K562 (cell line): ENCODE measurements around the gene SYT7. TPM values are rescaled to one million over a fixed set of nuclear protein-coding genes. Genes with fewer than 3 reads are reported as not detected.

Source experiments
- ATAC-seq: fragments of 200-7000 bp; cut with Tn5 transposase; 3 replicates; pipeline ENCODE4 v1.9.1; 2020; ENCODE audit warnings: moderate library complexity
- BruUV-seq: library from RNA; stranded (reverse); fragments of 400-500 nt; replicated peaks from 2 replicates; lab custom pipeline; 2021; lab: Mats Ljungman, UMichigan
- CTCF ChIA-PET: fragments of 300-600 bp; formaldehyde crosslinking; extraction: SDS; loops from one replicate; lab custom pipeline; 2021; ENCODE audit warnings: low intra/inter-chr PET ratio; lab: Yijun Ruan, JAX
- POLR2A ChIA-PET: fragments of 300-600, 350-650 bp; sonication (Branson Sonifier 250); formaldehyde crosslinking; extraction: SDS; loops from one replicate; lab custom pipeline; 2021; ENCODE audit warnings: antibody characterized with exemption, inconsistent platforms; lab: Yijun Ruan, JAX
- DNase-seq, 4 experiments: peaks; one replicate each; pipeline versions ENCODE4 v3.0.0 to v3.0.0-alpha.2; 2011 to 2018; ENCODE audit warnings: low spot score in 3 of 4, mixed read lengths in 3 of 4; ENCODE audit errors: extremely low read depth in 1 of 4
- FAIRE-seq: peaks from 2 replicates; lab custom pipeline; 2011; peaks lifted over from hg19 to GRCh38; lab: Jason Lieb, UNC
- H2AFZ ChIP-seq: 2 replicates; pipeline ENCODE4 v1.6.0; 2011; ENCODE audit warnings: low read depth, low read length, control low read depth, inconsistent platforms
- H3K27ac ChIP-seq: fragments of 200-600 bp; 3 replicates; pipeline ENCODE4 v1.8.0; 2011; ENCODE audit warnings: low read depth, mild to moderate bottlenecking, control low read depth, inconsistent platforms, low read length, moderate library complexity, mixed read lengths; ENCODE audit errors: extremely low read depth
- H3K27me3 ChIP-seq, 2 experiments: fragments of 300-600 bp in 1 of 2; 2 replicates in 1 of 2; 3 replicates in 1 of 2; pipeline versions ENCODE4 v1.6.0 to v1.8.0; 2011; ENCODE audit warnings: inconsistent platforms in 2 of 2, low read length in 2 of 2, mild to moderate bottlenecking in 1 of 2, mixed read lengths in 1 of 2, moderate library complexity in 1 of 2; ENCODE audit not compliant: control insufficient read depth in 2 of 2, insufficient read depth in 2 of 2
- H3K36me3 ChIP-seq: fragments of 300-600 bp; 3 replicates; pipeline ENCODE4 v1.8.0; 2011; ENCODE audit warnings: mild to moderate bottlenecking, low read length, inconsistent platforms; ENCODE audit not compliant: control insufficient read depth, insufficient read depth
- H3K4me1 ChIP-seq, 2 experiments: fragments of 200-600 bp in 1 of 2; replicated peaks in 1 of 2; 2 replicates in 1 of 2; 3 replicates in 1 of 2; pipeline versions ENCODE4 v1.5.1 to v1.8.0; 2011; ENCODE audit warnings: inconsistent platforms in 2 of 2, low read length in 2 of 2, mild to moderate bottlenecking in 1 of 2, mixed read lengths in 1 of 2, moderate library complexity in 1 of 2; ENCODE audit not compliant: control insufficient read depth in 2 of 2, insufficient read depth in 2 of 2
- H3K4me2 ChIP-seq: 2 replicates; pipeline ENCODE4 v1.6.1; 2011; ENCODE audit warnings: low read length, control low read depth, inconsistent platforms, mixed read lengths; ENCODE audit not compliant: insufficient read depth
- H3K4me3 ChIP-seq: fragments of 200-600 bp; sonication (generic), shearing (Covaris generic); 2 replicates; pipeline ENCODE4 v1.5.1; 2016; ENCODE audit warnings: control low read depth, inconsistent platforms
- H3K79me2 ChIP-seq: fragments of 200-600 bp; 3 replicates; pipeline ENCODE4 v1.8.0; 2011; ENCODE audit warnings: low read length, inconsistent platforms; ENCODE audit not compliant: control insufficient read depth, insufficient read depth
- H3K9ac ChIP-seq, 2 experiments: 2 replicates each; pipeline versions ENCODE4 v1.6.0 to v1.6.1; 2011; ENCODE audit warnings: low read depth in 2 of 2, low read length in 2 of 2, control low read depth in 1 of 2, inconsistent platforms in 1 of 2, mild to moderate bottlenecking in 1 of 2, mixed read lengths in 1 of 2; ENCODE audit not compliant: insufficient read depth in 1 of 2
- H3K9me1 ChIP-seq: one replicate; pipeline ENCODE4 v1.6.0; 2011; ENCODE audit warnings: inconsistent platforms, mild to moderate bottlenecking, low read length, moderate library complexity; ENCODE audit not compliant: control insufficient read depth, insufficient read depth
- H3K9me3 ChIP-seq: replicated peaks from 2 replicates; pipeline ENCODE4 v1.5.1; 2011; ENCODE audit warnings: low read depth, low read length, inconsistent platforms; ENCODE audit not compliant: control insufficient read depth, insufficient read depth
- H4K20me1 ChIP-seq: replicated peaks from 2 replicates; pipeline ENCODE4 v1.6.1; 2011; ENCODE audit warnings: low read length, inconsistent platforms, mixed read lengths; ENCODE audit not compliant: control insufficient read depth, insufficient read depth
- ARID1B ChIP-seq: fragments of 450-650 bp; IDR thresholded peaks from 2 replicates; pipeline ENCODE4 v1.6.1; 2016; ENCODE audit warnings: antibody characterized with exemption, mild to moderate bottlenecking, inconsistent platforms
- ATF1 ChIP-seq, 2 experiments: fragments of 450-650 bp in 1 of 2; IDR thresholded peaks; 2 replicates each; pipeline ENCODE4 v1.6.1; 2016; ENCODE audit warnings: missing compliant biosample characterization in 1 of 2, missing genetic modification characterization in 1 of 2
- C11orf30 ChIP-seq: fragments of 450-650 bp; IDR thresholded peaks from 2 replicates; pipeline ENCODE4 v1.6.1; 2016; ENCODE audit warnings: low read depth, mild to moderate bottlenecking
- CBFB ChIP-seq: sonication (generic); formaldehyde crosslinking; IDR thresholded peaks from 2 replicates; pipeline ENCODE4 v1.4.0; 2020; ENCODE audit warnings: mild to moderate bottlenecking, missing genetic modification reagents
- CSDE1 ChIP-seq, 2 experiments: fragments of 450-650 bp; IDR thresholded peaks; 2 replicates each; pipeline ENCODE4 v1.6.1; 2016; ENCODE audit warnings: mild to moderate bottlenecking in 1 of 2
- HBP1 ChIP-seq: fragments of 450-650 bp; formaldehyde crosslinking; IDR thresholded peaks from 2 replicates; pipeline ENCODE4 v1.4.0; 2022; ENCODE audit warnings: missing genetic modification characterization
- KAT2B ChIP-seq: IDR thresholded peaks from one replicate; pipeline ENCODE4 v1.6.1; 2012; ENCODE audit warnings: low read depth, mild to moderate bottlenecking, control low read depth, inconsistent platforms, low read length, moderate library complexity
- PHF21A ChIP-seq: fragments of 450-650 bp; IDR thresholded peaks from 2 replicates; pipeline ENCODE4 v1.6.1; 2017; ENCODE audit warnings: low read depth, borderline replicate concordance
- PHTF2 ChIP-seq: fragments of 250-450 bp; sonication (Bioruptor Pico); IDR thresholded peaks from 2 replicates; pipeline ENCODE4 v1.5.0; 2021; ENCODE audit warnings: mild to moderate bottlenecking
- RBBP5 ChIP-seq: fragments of 200-600 bp; sonication (generic); IDR thresholded peaks from 2 replicates; pipeline ENCODE4 v1.6.1; 2012; ENCODE audit warnings: borderline replicate concordance, mild to moderate bottlenecking, low read length, control low read depth, inconsistent platforms; ENCODE audit not compliant: insufficient read depth, poor library complexity, severe bottlenecking
- SMARCE1 ChIP-seq: fragments of 450-650 bp; IDR thresholded peaks from 2 replicates; pipeline ENCODE4 v1.7.1; 2016; ENCODE audit warnings: mild to moderate bottlenecking
- SRSF3 ChIP-seq: fragments of 200-400 bp; formaldehyde crosslinking; IDR thresholded peaks from 2 replicates; pipeline ENCODE4 v1.6.1; 2016; ENCODE audit warnings: mild to moderate bottlenecking, low read length, moderate library complexity; ENCODE audit not compliant: insufficient read depth
- SRSF7 ChIP-seq: fragments of 200-400 bp; formaldehyde crosslinking; optimal IDR thresholded peaks from 2 replicates; pipeline ENCODE3; 2017; ENCODE audit warnings: mild to moderate bottlenecking, low read depth, low read length
- TAF1 ChIP-seq: IDR thresholded peaks from 2 replicates; pipeline ENCODE4 v1.6.1; 2011; ENCODE audit warnings: mild to moderate bottlenecking, low read length, moderate library complexity; ENCODE audit not compliant: insufficient read depth, control insufficient read depth, severe bottlenecking; ENCODE audit errors: extremely low read depth
- XRCC4 ChIP-seq: IDR thresholded peaks from one replicate; pipeline ENCODE4 v1.6.1; 2011; ENCODE audit not compliant: insufficient read depth, insufficient read length; ENCODE audit errors: extremely low read depth
- ZBTB9 ChIP-seq: fragments of 450-650 bp; formaldehyde crosslinking; IDR thresholded peaks from 2 replicates; pipeline ENCODE4 v1.4.0; 2020; ENCODE audit warnings: mild to moderate bottlenecking, moderate library complexity
- ZFP30 ChIP-seq: fragments of 250-450 bp; sonication (Bioruptor Pico); IDR thresholded peaks from 2 replicates; pipeline ENCODE4 v1.8.0; 2022; ENCODE audit warnings: moderate library complexity, mild to moderate bottlenecking, inconsistent platforms, borderline replicate concordance
- ZNF511 ChIP-seq: sonication (generic); formaldehyde crosslinking; IDR thresholded peaks from 2 replicates; pipeline ENCODE4 v1.8.0; 2022; ENCODE audit warnings: mild to moderate bottlenecking, missing genetic modification reagents
- ZNF668 ChIP-seq: fragments of 250-450 bp; sonication (Bioruptor Pico); IDR thresholded peaks from 2 replicates; pipeline ENCODE4 v1.8.0; 2022; ENCODE audit warnings: mild to moderate bottlenecking, inconsistent platforms
- WGBS: fragments of 100-300 bp; shearing (Covaris generic); methylation state at CpG from one replicate; pipeline ENCODE4 v1.1.6; 2016; ENCODE audit warnings: low coverage, mixed read lengths; ENCODE audit not compliant: insufficient coverage; ENCODE audit errors: missing lambda C conversion rate; 5-methylcytosine and 5-hydroxymethylcytosine counted together
- in situ Hi-C: fragments of 300-500 bp; cut with MboI; formaldehyde crosslinking; loops from 4 replicates; pipeline ENCODE4 v1.15.0; 2018; ENCODE audit warnings: inconsistent platforms, mixed read lengths
- intact Hi-C: fragments of 100-400 bp; cut with micrococcal nuclease; formaldehyde crosslinking; loops from 2 replicates; pipeline ENCODE4 v1.14.2; 2022
- polyA plus RNA-seq, 8 experiments: library from polyadenylated mRNA; depleted of rRNA in 4 of 8; stranded (reverse) in 5 of 8; unstranded in 3 of 8; fragments of >200 nt; fragmentation: Nextera tagmentation in 2 of 8; fragmentation: Illumina TruSeq in 1 of 8; extraction: Ambion mirVana in 2 of 8; extraction: Trizol in 1 of 8; gene quantifications; 2 replicates each; pipeline versions ENCODE4 v1.2.1 to v1.2.3, GENCODE V29; 2011 to 2014; ENCODE audit warnings: inconsistent platforms in 1 of 8, missing spikeins in 1 of 8
- total RNA-seq, 7 experiments: library from RNA; depleted of rRNA in 6 of 7; stranded (reverse); fragments of >200 nt in 6 of 7; fragmentation: Illumina TruSeq in 2 of 7; extraction: Trizol in 2 of 7; gene quantifications; 2 replicates each; pipeline versions ENCODE4 v1.2.1 to v1.2.3, GENCODE V29; 2011 to 2021; ENCODE audit warnings: low replicate concordance in 1 of 7

Gene SYT7
- total and polyA plus RNA-seq, 9 of the 15 experiments (the other 6 are each of a cell fraction or from before 2014, with no cell fraction given) = 0.01 to 0.51 (median 0.16) TPM; not detected in 1

- Histone ChIP-seq H3K9me3 (no peaks in the 10 kb centered on the region), H3K9me1 (no peaks in the 10 kb centered on the region), H3K4me3 (no peak overlapping the region), H3K4me2 (no peak overlapping the region), H3K79me2 (no peaks in the 10 kb centered on the region), H4K20me1 (no peaks in the 10 kb centered on the region; the same call in none of the 2 replicates), H3K4me1 (peaks cover 0 to 15% of the 10 kb centered on the region in 2 experiments; a peak in 2 of 5 replicates), H2AFZ (no peak overlapping the region), H3K27ac (no peak overlapping the region), H3K9ac (no peak overlapping the region), H3K27me3 (peaks cover 43 to 81% of the 10 kb centered on the region in 2 experiments; a peak in 4 of 5 replicates), H3K36me3 (no peaks in the 10 kb centered on the region)
- ATAC-seq (no peak), DNase-seq (no peak), FAIRE-seq (no peak)
- CTCF ChIA-PET = no interaction called here
- WGBS = 10% methylated on average over 2 of the region's 3 CpGs
- in situ Hi-C loops (no loop called here), intact Hi-C loops (no loop called here)
- no TSS peak for BruUV-seq
- TF ChIP-seq CSDE1 (IDR thresholded peaks at IDR 0.05) (no peak), ZNF668 (CRISPR knock-in tag) (no peak), RBBP5 (no peak), ZBTB9 (CRISPR knock-in tag) (no peak), SRSF3 (no peak), HBP1 (CRISPR knock-in tag) (no peak), ARID1B (no peak), PHTF2 (CRISPR knock-in tag) (no peak), TAF1 (no peak), ZFP30 (CRISPR knock-in tag) (no peak), XRCC4 (no peak), SMARCE1 (no peak), CBFB (CRISPR knock-in tag) (no peak), PHF21A (no peak), C11orf30 (no peak), SRSF7 (no peak), ZNF511 (CRISPR knock-in tag) (no peak), ATF1 (CRISPR knock-in tag; IDR thresholded peaks at IDR 0.05) (no peak), ATF1 (tag; IDR thresholded peaks at IDR 0.05) (no peak), KAT2B (no peak)
- POLR2A ChIA-PET = interaction anchor here (0.6 to 1.6 kb wide), 2 partner anchors 85 to 182 kb away, joined by 3 read pairs; no protein-coding TSS in a partner anchor
Observed at GRCh38 chr11:61531044-61531443, 49.8 kb downstream of the SYT7 start.
